RPMI7951 (cell line): ENCODE measurements around the gene DCAF16. TPM values are rescaled to one million over a fixed set of nuclear protein-coding genes. Genes with fewer than 3 reads are reported as not detected.
A peak's percentile ranks its signal among the peaks of the same experiment; 100 is the strongest.

ENCODE experiments used
- DNase-seq: peaks from one replicate; pipeline ENCODE4 v3.0.0-alpha.2; 2012; ENCODE audit warnings: low read depth
- total RNA-seq: library from RNA; depleted of rRNA; stranded (reverse); fragments of >200 nt; shearing (Covaris generic); gene quantifications from 2 replicates; pipeline ENCODE4 v1.2.3, GENCODE V29; 2014

DCAF16 gene
- total RNA-seq, 1 experiment from 2014 or later: 21.9 TPM

GRCh38 chr4:17781300-17782287 lies 29.0 kb downstream of the DCAF16 start, which contains the start of gene FAM184B:
Gene FAM184B (minus strand): TSS chr4:17781621. CDS start chr4:17781299, 322 bp downstream.
- no peak for DNase-seq

GRCh38 chr4:17780501-17781299 lies 29.9 kb downstream of the DCAF16 start:
- DNase-seq: peak; percentile 12

GRCh38 chr4:17778431-17778830 lies 32.1 kb downstream of the DCAF16 start:
- no peak for DNase-seq

GRCh38 chr4:17773135-17773698 lies 37.3 kb downstream of the DCAF16 start:
- no peak for DNase-seq

- DNase-seq: no peak
These were observed 39.2 kb downstream of the DCAF16 start for GRCh38 chr4:17771284-17771908.

- peak; percentile 14 for DNase-seq
These were observed 39.7 kb downstream of the DCAF16 start for GRCh38 chr4:17770845-17771244.

GRCh38 chr4:17769406-17770174 lies 41.0 kb downstream of the DCAF16 start:
- DNase-seq: no peak

GRCh38 chr4:17766826-17767458 lies 43.6 kb downstream of the DCAF16 start:
- DNase-seq: no peak

GRCh38 chr4:17765514-17766286 lies 44.9 kb downstream of the DCAF16 start:
- no peak for DNase-seq

- DNase-seq: no peak
These were observed 46.6 kb downstream of the DCAF16 start for GRCh38 chr4:17763931-17764330.

GRCh38 chr4:17763416-17763815 lies 47.1 kb downstream of the DCAF16 start:
- peak; percentile 30 for DNase-seq

- peak; percentile 32 for DNase-seq
These were observed 47.8 kb downstream of the DCAF16 start for GRCh38 chr4:17762726-17763125.

GRCh38 chr4:17761062-17761461 lies 49.5 kb downstream of the DCAF16 start:
- DNase-seq: no peak

- DNase-seq: no peak
These were observed 49.9 kb downstream of the DCAF16 start for GRCh38 chr4:17760626-17761025.

GRCh38 chr4:17758485-17758884 lies 52.1 kb downstream of the DCAF16 start:
- no peak for DNase-seq

GRCh38 chr4:17757621-17758020 lies 52.9 kb downstream of the DCAF16 start:
- no peak for DNase-seq

- no peak for DNase-seq
These were observed 56.9 kb downstream of the DCAF16 start for GRCh38 chr4:17753646-17754045.
